A549 (cell line): ENCODE results near the gene FAM110D.

Experiments used
- CBX8 ChIP-seq: fragments of 200-600 bp; sonication (generic); IDR thresholded peaks from 2 replicates; pipeline ENCODE4 v1.6.1; 2016
- CEBPB ChIP-seq, 2 experiments: fragments of >200 bp in 1 of 2; sonication (Bioruptor Twin) in 1 of 2; formaldehyde crosslinking in 1 of 2; IDR thresholded peaks; 2 replicates each; pipeline ENCODE4 v1.6.1; 2012 to 2016
- CHD2 ChIP-seq: fragments of 150-350 bp; IDR thresholded peaks from 2 replicates; pipeline ENCODE4 v1.6.1; 2014; ENCODE audit warnings: low read length; ENCODE audit not compliant: partially characterized antibody
- HOXA7 ChIP-seq: fragments of 250-450 bp; sonication (Bioruptor Pico); IDR thresholded peaks from 2 replicates; pipeline ENCODE4 v1.5.0; 2020; ENCODE audit warnings: mild to moderate bottlenecking, moderate library complexity
- MAX ChIP-seq: IDR thresholded peaks from 2 replicates; pipeline ENCODE4 v1.6.1; 2012
- MAZ ChIP-seq: fragments of 150-350 bp; IDR thresholded peaks from 2 replicates; pipeline ENCODE4 v1.6.1; 2014; ENCODE audit warnings: antibody characterized with exemption, low read depth, low read length, borderline replicate concordance
- POLR2A ChIP-seq: IDR thresholded peaks from 2 replicates; pipeline ENCODE4 v1.6.1; 2012; ENCODE audit warnings: mild to moderate bottlenecking, low read length
- RAD21 ChIP-seq, 2 experiments: fragments of >200 bp in 1 of 2; sonication (Bioruptor Twin) in 1 of 2; formaldehyde crosslinking in 1 of 2; IDR thresholded peaks in 1 of 2; conservative IDR thresholded peaks in 1 of 2; 2 replicates in 1 of 2; 3 replicates in 1 of 2; pipeline ENCODE4 v1.6.1; 2012 to 2018; ENCODE audit warnings: inconsistent platforms in 1 of 2
- SREBF2 ChIP-seq: fragments of 450-650 bp; IDR thresholded peaks from 2 replicates; pipeline ENCODE4 v1.6.1; 2014; ENCODE audit warnings: mild to moderate bottlenecking, moderate library complexity
- TF ChIP-seq, protein P1 (sequence below): fragments of >200 bp; sonication (Bioruptor Twin); formaldehyde crosslinking; IDR thresholded peaks from 3 replicates; pipeline ENCODE4 v1.5.1; 2016

GRCh38 chr1:26171084-26172072 lies 12.5 kb downstream of the FAM110D start, which contains the start of gene ZNF593OS:
- TF ChIP-seq, protein P1, sequence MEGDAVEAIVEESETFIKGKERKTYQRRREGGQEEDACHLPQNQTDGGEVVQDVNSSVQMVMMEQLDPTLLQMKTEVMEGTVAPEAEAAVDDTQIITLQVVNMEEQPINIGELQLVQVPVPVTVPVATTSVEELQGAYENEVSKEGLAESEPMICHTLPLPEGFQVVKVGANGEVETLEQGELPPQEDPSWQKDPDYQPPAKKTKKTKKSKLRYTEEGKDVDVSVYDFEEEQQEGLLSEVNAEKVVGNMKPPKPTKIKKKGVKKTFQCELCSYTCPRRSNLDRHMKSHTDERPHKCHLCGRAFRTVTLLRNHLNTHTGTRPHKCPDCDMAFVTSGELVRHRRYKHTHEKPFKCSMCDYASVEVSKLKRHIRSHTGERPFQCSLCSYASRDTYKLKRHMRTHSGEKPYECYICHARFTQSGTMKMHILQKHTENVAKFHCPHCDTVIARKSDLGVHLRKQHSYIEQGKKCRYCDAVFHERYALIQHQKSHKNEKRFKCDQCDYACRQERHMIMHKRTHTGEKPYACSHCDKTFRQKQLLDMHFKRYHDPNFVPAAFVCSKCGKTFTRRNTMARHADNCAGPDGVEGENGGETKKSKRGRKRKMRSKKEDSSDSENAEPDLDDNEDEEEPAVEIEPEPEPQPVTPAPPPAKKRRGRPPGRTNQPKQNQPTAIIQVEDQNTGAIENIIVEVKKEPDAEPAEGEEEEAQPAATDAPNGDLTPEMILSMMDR: no peak
- TF ChIP-seq CBX8 (no peak), HOXA7 (CRISPR knock-in tag) (no peak), MAZ (no peak), SREBF2 (no peak), CEBPB (IDR thresholded peaks at IDR 0.05) (no peak), RAD21 (conservative IDR thresholded peaks at IDR 0.05 in 1 of 2, IDR thresholded peaks at IDR 0.05 in 1 of 2) (no peak), POLR2A (no peak), MAX (no peak), CHD2 (no peak)
